Chondrocyte (in vitro differentiated cells): ENCODE data around the gene EIF4EBP2. TPM values are rescaled to one million over a fixed set of nuclear protein-coding genes. Genes with fewer than 3 reads are reported as not detected.

Experiments used
- DNase-seq: peaks from one replicate; pipeline ENCODE4 v3.0.0; 2021; ENCODE audit warnings: mixed read lengths, low spot score
- H3K27ac Mint-ChIP-seq: one replicate; pipeline ENCODE4 v1.8.0; 2021; ENCODE audit warnings: mild to moderate bottlenecking, moderate library complexity, mixed read lengths; ENCODE audit not compliant: unreplicated experiment
- H3K27me3 Mint-ChIP-seq: 2 replicates; pipeline ENCODE4 v1.8.0; 2021; ENCODE audit warnings: low read depth, mixed read lengths
- H3K36me3 Mint-ChIP-seq: 2 replicates; pipeline ENCODE4 v1.8.0; 2021; ENCODE audit warnings: low read depth, mixed read lengths
- H3K4me1 Mint-ChIP-seq: 2 replicates; pipeline ENCODE4 v1.8.0; 2021; ENCODE audit warnings: low read depth, mild to moderate bottlenecking, mixed read lengths
- H3K4me3 Mint-ChIP-seq: one replicate; pipeline ENCODE4 v1.8.0; 2021; ENCODE audit warnings: mild to moderate bottlenecking, moderate library complexity, mixed read lengths; ENCODE audit not compliant: unreplicated experiment
- H3K9me3 Mint-ChIP-seq: 2 replicates; pipeline ENCODE4 v1.8.0; 2021; ENCODE audit warnings: low read depth, mixed read lengths
- CTCF ChIP-seq: fragments of 200-600 bp; sonication (generic); IDR thresholded peaks from 2 replicates; pipeline ENCODE4 v1.5.0; 2021; ENCODE audit warnings: antibody characterized with exemption, mild to moderate bottlenecking, moderate library complexity
- total RNA-seq: library from RNA; stranded (reverse); gene quantifications from 3 replicates; pipeline ENCODE4 v1.2.1, GENCODE V29; 2021

Gene EIF4EBP2
- total RNA-seq, 1 donor from 2014 or later, result 39.6 TPM

- Mint-ChIP-seq H3K4me1 (peaks cover 4% of the 10 kb centered on the region), H3K27ac (no peak overlapping the region), H3K36me3 (peaks cover 2% of the 10 kb centered on the region), H3K27me3 (no peaks in the 10 kb centered on the region), H3K4me3 (no peak overlapping the region), H3K9me3 (no peaks in the 10 kb centered on the region)
- TF ChIP-seq CTCF, result no peak
- peak; percentile 38 for DNase-seq
Measured at GRCh38 chr10:70359017-70359550, 44.9 kb upstream of the EIF4EBP2 start.

GRCh38 chr10:70360215-70360614 is 43.7 kb upstream of the EIF4EBP2 start:
- DNase-seq, result no peak
- no peak for TF ChIP-seq CTCF
- H3K4me1 Mint-ChIP-seq, result peaks cover 12% of the 10 kb centered on the region
- H3K36me3 Mint-ChIP-seq, result peaks cover 2% of the 10 kb centered on the region
- no peaks in the 10 kb centered on the region for H3K9me3 Mint-ChIP-seq
- H3K4me3 Mint-ChIP-seq, result no peak overlapping the region
- no peak overlapping the region for H3K27ac Mint-ChIP-seq
- no peaks in the 10 kb centered on the region for H3K27me3 Mint-ChIP-seq

- Mint-ChIP-seq H3K27me3 (no peaks in the 10 kb centered on the region), H3K36me3 (peaks cover 2% of the 10 kb centered on the region), H3K4me1 (peaks cover 17% of the 10 kb centered on the region), H3K27ac (no peak overlapping the region), H3K9me3 (no peaks in the 10 kb centered on the region), H3K4me3 (no peak overlapping the region)
- DNase-seq, result peak; percentile 39
- TF ChIP-seq CTCF, result no peak
Measured at GRCh38 chr10:70362328-70362727, 41.6 kb upstream of the EIF4EBP2 start.

GRCh38 chr10:70363292-70363691 is 40.7 kb upstream of the EIF4EBP2 start:
- Mint-ChIP-seq H3K4me1 (peaks cover 20% of the 10 kb centered on the region), H3K36me3 (peaks cover 2% of the 10 kb centered on the region), H3K27ac (peak overlapping the region; percentile 82), H3K9me3 (no peaks in the 10 kb centered on the region), H3K27me3 (no peaks in the 10 kb centered on the region), H3K4me3 (no peak overlapping the region)
- no peak for TF ChIP-seq CTCF
- DNase-seq, result peak; percentile 11

GRCh38 chr10:70363971-70364771 is 39.8 kb upstream of the EIF4EBP2 start:
- peaks cover 20% of the 10 kb centered on the region for H3K4me1 Mint-ChIP-seq
- no peaks in the 10 kb centered on the region for H3K9me3 Mint-ChIP-seq
- H3K36me3 Mint-ChIP-seq, result peaks cover 2% of the 10 kb centered on the region
- peak overlapping the region; percentile 82 for H3K27ac Mint-ChIP-seq
- peak; percentile 96 for TF ChIP-seq CTCF
- H3K4me3 Mint-ChIP-seq, result no peak overlapping the region
- no peaks in the 10 kb centered on the region for H3K27me3 Mint-ChIP-seq
- DNase-seq, result peak; percentile 94
